GM10266 (cell line): ENCODE results near the gene LYPD3.
"Not testable (repeated sequence)": the region's sequence is repeated elsewhere in the genome, so short reads cannot be mapped to it uniquely, and the experiment has no call there.

Experiments
- DNase-seq: peaks from one replicate; pipeline ENCODE4 v3.0.0; 2012; ENCODE audit errors: extremely low spot score
- CTCF ChIP-seq: IDR thresholded peaks from 2 replicates; pipeline ENCODE4 v1.5.1; 2012; ENCODE audit warnings: mild to moderate bottlenecking, low read depth; ENCODE audit not compliant: control insufficient read depth, insufficient read depth; ENCODE audit errors: missing control alignments

The LYPD3 gene

DNA sequence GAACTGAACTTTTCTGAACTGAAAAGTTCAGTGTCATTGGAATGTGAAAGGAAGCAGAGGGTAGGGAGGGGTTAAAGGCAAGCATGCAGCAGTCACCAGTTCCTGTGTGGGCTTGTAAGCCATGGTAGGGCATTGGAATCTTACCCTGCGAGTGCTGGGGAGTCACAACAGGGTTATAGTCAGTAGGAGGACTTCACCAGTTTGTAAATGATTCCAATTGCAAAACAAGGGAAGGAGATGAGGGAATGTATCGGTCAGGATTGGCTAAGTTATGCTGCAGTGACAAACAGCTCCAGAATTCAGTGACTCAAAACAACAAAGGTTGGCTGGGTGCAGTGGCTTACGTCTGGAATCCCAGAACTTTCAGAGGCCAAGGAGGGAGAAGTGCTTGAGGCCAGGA is 12.8 kb downstream of the LYPD3 start:
- TF ChIP-seq CTCF = no peak
- no peak for DNase-seq

DNA sequence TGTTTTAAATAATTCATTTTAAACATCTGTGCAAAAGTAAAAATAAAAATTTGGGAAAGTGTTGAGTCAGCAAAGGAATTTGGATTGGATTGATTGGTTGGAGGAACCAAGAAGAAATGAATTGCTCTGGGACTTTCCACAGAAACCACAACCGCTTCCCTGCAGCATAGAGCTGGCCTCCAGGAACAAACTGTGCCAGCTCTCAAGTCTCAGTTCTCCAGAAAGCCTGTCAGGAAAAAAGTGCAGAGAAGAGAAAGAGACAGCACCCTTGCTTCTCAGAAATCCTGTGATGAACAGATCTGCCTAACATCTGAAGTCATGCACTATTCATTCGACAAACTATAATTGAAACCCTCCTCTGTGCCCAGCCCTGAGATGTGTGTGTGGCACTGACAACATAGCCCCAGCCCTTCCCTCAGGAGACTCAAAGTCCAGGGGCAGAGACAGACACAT is 14.8 kb downstream of the LYPD3 start:
- no peak for TF ChIP-seq CTCF
- no peak for DNase-seq

- DNase-seq = no peak
- no peak for TF ChIP-seq CTCF
These were observed 17.8 kb downstream of the LYPD3 start for GRCh38 chr19:43447655-43448054.

DNA sequence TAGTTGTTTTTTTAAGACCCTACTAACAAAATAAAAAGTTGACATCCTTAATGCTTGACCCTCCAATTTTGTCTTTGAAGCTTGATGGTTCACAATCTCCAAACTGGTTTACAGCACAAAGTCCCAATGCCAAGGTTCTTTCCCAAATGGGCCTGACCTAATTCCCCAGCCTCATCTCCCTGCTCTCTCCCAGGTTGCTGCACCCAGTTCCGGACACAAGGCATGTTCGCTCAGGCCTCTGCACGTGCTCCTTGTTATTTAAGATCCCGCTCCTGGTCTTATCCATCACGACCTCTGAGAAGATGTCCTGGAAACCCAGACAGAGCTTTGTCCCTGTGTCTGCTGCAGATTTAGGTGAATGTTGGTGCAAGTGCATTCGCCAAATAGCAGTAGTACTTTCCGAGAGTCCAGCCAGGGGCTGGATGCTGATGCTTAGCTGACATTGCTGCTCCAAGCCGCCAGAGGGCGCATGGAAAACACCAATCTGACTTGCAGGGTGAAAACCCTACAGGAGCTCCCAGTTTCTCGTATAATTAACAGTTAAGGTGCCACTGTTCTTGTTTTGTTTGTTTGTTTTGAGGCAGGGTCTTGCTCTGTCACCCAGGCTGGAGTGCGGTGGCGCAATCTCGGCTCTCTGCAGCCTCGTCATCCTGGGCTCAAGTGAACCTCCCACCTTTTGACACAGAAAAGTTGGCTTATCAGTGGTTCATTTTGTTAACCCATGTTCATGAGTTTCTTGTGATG is 18.5 kb downstream of the LYPD3 start:
- peak; percentile 95 for TF ChIP-seq CTCF
- DNase-seq = peak; percentile 78

DNA sequence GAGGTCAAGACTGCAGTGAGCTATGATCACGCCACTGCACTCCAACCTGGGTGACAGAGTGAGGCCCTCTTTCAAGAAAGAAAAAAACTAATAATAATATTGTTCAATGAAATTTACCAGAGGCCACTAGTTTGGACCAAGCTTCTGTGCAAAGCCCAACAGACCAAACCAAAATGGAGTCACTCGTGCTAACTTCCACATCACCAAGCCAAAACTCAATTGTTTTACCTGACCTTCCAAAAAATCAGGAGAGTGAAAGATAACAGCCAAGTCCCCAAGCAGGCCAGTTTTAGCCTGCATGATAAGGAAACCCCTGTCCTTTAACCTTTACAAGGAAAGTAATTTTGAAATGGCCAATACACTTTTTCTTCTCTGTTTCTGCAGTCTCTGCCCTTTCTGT is 20.0 kb downstream of the LYPD3 start:
- TF ChIP-seq CTCF = no peak
- no peak for DNase-seq

DNA sequence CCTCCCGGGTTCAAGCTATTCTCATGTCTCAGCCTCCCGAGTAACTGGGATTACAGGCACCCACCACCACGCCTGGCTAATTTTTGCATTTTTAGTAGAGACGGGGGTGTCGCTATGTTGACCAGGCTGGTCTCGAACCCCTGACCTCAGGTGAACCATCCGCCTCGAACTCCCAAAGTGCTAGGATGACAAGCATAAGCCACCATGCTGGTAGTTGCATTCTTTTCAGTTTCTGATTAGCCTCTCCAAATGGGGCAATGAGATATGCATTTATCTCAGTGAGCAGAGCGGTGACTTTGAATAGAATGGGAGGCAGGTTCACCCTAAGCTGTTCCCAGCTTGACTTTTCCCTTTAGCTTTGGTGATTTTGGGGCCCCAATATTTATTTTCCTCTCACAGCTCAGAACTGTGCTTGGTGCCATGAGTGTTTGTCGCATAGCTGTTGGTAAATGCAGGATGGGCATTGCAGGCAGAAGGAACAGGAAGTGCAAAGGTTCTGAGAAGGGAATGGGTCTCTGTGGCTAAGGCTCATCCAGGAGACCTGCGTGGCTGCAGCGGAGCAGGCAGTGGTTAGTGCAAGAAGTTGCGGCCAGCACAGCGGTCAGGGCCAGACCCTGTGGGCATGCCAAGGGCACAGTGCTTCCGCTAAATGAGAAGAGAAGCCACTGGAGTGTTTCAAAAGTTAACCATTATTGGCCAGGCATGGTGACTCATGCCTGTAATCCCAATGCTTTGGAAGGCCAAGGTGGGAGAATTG is 20.7 kb downstream of the LYPD3 start:
- DNase-seq = no peak
- TF ChIP-seq CTCF = no peak

DNA sequence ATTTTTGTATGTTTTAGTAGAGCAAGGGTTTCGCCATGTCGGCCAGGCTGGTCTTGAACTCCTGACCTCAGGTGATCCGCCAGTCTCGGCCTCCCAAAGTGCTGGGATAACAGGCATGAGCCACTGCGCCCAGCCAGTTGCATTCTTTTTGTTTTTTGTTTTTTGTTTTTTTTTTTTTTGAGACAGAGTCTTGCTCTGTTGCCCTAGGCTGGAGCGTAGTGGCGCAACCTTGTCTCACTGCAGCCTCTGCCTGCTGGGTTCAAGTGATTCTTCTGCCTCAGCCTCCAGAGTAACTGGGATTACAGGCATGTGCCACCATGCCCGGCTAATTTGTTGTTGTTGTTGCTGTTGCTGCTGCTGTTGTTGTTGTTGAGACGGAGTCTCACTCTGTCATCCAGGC is 21.3 kb downstream of the LYPD3 start:
- not testable (repeated sequence) for DNase-seq
